ENCODE measurements around the gene INSYN2B. TPM values are rescaled to one million over a fixed set of nuclear protein-coding genes. Genes with fewer than 3 reads are reported as not detected.

INSYN2B gene
- total RNA-seq, 1 donor from 2014 or later, result 0.25 TPM

DNA sequence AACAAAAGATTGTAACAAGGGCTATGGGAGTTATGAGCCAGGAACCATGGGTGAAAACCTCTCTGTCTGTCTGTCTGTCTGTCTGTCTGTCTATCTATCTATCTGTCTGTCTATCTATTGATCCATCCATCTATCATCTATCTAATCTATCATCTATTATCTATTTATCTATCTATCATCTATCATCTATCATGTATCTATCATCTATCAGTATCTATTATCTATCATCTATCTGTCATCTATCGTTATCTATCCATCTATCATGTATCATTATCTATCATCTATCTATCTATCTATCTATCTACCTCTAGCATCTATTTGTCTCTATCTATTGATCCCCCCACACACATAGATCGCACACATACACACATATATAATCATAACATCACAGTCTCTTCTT is 112.9 kb downstream of the INSYN2B start:
- H3K27ac ChIP-seq, result no peak overlapping the region
- H3K36me3 ChIP-seq, result no peaks in the 10 kb centered on the region
- no peak for DNase-seq (ENCODE audit: extremely low spot score in 2 of 2)
- intact Hi-C loops (cut with DNase I), result no loop called here
- H3K27me3 ChIP-seq, result no peaks in the 10 kb centered on the region
- TF ChIP-seq, protein P1, sequence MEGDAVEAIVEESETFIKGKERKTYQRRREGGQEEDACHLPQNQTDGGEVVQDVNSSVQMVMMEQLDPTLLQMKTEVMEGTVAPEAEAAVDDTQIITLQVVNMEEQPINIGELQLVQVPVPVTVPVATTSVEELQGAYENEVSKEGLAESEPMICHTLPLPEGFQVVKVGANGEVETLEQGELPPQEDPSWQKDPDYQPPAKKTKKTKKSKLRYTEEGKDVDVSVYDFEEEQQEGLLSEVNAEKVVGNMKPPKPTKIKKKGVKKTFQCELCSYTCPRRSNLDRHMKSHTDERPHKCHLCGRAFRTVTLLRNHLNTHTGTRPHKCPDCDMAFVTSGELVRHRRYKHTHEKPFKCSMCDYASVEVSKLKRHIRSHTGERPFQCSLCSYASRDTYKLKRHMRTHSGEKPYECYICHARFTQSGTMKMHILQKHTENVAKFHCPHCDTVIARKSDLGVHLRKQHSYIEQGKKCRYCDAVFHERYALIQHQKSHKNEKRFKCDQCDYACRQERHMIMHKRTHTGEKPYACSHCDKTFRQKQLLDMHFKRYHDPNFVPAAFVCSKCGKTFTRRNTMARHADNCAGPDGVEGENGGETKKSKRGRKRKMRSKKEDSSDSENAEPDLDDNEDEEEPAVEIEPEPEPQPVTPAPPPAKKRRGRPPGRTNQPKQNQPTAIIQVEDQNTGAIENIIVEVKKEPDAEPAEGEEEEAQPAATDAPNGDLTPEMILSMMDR (IDR thresholded peaks at IDR 0.05), result no peak
- TF ChIP-seq POLR2AphosphoS5 (IDR thresholded peaks at IDR 0.05; ENCODE audit: insufficient read depth in 1 of 2, low read depth in 1 of 2) (no peak), POLR2A (IDR thresholded peaks at IDR 0.05) (no peak)
- no peaks in the 10 kb centered on the region for H3K9me3 ChIP-seq
- H3K4me3 ChIP-seq, result no peak overlapping the region
- H3K4me1 ChIP-seq, result no peaks in the 10 kb centered on the region

DNA sequence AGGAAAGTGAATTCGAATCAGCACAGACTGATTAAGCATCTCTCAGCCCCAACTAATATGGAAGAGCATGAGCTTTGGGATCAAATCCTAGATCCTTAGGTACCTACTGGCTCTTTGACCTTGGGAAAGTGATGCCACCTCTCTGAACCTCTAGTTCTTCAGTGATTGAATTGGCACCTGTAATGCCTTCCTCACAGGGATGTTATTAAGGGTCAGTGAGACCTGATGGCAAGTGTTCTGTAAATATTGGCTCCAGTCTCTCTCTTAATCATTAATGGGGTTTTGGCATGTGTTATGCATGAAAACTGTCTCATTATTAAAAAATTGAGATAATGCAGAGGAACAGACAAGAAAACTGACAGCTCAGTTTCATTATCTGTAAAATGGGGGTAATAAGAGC is 115.8 kb downstream of the INSYN2B start:
- intact Hi-C loops (cut with DNase I), result no loop called here
- DNase-seq (ENCODE audit: extremely low spot score in 2 of 2), result no peak
- no peaks in the 10 kb centered on the region for H3K27me3 ChIP-seq
- no peak overlapping the region for H3K4me3 ChIP-seq
- H3K27ac ChIP-seq, result no peak overlapping the region
- no peaks in the 10 kb centered on the region for H3K4me1 ChIP-seq
- no peaks in the 10 kb centered on the region for H3K36me3 ChIP-seq
- H3K9me3 ChIP-seq, result no peaks in the 10 kb centered on the region
- TF ChIP-seq POLR2AphosphoS5 (IDR thresholded peaks at IDR 0.05; ENCODE audit: insufficient read depth in 1 of 2, low read depth in 1 of 2) (no peak), POLR2A (IDR thresholded peaks at IDR 0.05) (no peak)
- TF ChIP-seq, protein P1 (IDR thresholded peaks at IDR 0.05), result no peak

DNA sequence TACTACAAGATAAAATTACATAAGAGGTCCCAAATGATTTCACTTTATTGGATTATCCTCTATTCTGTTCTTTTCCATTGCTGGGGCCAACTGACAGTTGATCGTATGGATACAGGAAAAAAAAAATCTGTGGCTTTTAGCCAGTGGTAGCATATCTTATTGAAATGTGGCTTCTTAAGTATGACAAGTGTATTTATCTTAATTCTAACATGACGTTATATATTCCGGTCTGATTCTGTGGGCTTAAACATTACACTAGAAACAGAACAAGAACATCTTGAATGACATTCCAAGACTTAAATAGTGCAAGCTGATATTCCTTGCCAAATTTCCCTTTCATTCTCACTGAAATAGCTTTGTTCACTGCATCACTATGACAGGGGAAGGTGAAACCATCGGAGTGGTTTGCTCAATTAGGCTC is 117.9 kb downstream of the INSYN2B start:
- DNase-seq (ENCODE audit: extremely low spot score in 2 of 2), result no peak
- no peak overlapping the region for H3K27ac ChIP-seq
- H3K36me3 ChIP-seq, result no peaks in the 10 kb centered on the region
- H3K4me3 ChIP-seq, result no peak overlapping the region
- TF ChIP-seq POLR2AphosphoS5 (IDR thresholded peaks at IDR 0.05; ENCODE audit: insufficient read depth in 1 of 2, low read depth in 1 of 2) (no peak), POLR2A (IDR thresholded peaks at IDR 0.05) (no peak)
- TF ChIP-seq, protein P1 (IDR thresholded peaks at IDR 0.05), result no peak
- H3K4me1 ChIP-seq, result no peaks in the 10 kb centered on the region
- H3K27me3 ChIP-seq, result no peaks in the 10 kb centered on the region
- no peaks in the 10 kb centered on the region for H3K9me3 ChIP-seq
- intact Hi-C loops (cut with DNase I), result no loop called here

DNA sequence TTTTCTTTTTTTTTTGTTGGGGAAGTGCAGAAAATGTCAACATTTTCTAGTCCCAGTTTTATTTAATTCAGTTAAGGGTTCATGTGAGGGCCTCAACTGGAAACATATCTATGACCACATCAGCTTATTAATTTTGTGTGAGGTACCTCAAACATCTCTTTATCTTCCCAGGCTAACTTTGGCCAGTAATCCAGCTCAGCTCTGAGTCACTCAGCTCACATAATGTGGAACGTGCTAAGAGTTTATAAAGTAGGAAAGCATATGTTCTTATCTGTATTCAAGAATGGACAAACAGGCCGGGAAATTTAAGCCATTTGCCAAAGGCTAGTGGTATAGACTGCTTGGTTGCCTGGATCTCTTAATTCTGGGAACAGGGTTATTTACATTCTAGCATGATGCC is 118.4 kb downstream of the INSYN2B start:
- Histone ChIP-seq H3K4me3 (no peak overlapping the region), H3K27ac (no peak overlapping the region), H3K36me3 (no peaks in the 10 kb centered on the region), H3K9me3 (no peaks in the 10 kb centered on the region), H3K27me3 (no peaks in the 10 kb centered on the region), H3K4me1 (no peaks in the 10 kb centered on the region)
- DNase-seq (ENCODE audit: extremely low spot score in 2 of 2), result no peak
- no peak for TF ChIP-seq POLR2AphosphoS5 (IDR thresholded peaks at IDR 0.05; ENCODE audit: insufficient read depth in 1 of 2, low read depth in 1 of 2)
- TF ChIP-seq POLR2A (IDR thresholded peaks at IDR 0.05), result no peak
- TF ChIP-seq, protein P1 (IDR thresholded peaks at IDR 0.05), result no peak
- intact Hi-C loops (cut with DNase I), result no loop called here

DNA sequence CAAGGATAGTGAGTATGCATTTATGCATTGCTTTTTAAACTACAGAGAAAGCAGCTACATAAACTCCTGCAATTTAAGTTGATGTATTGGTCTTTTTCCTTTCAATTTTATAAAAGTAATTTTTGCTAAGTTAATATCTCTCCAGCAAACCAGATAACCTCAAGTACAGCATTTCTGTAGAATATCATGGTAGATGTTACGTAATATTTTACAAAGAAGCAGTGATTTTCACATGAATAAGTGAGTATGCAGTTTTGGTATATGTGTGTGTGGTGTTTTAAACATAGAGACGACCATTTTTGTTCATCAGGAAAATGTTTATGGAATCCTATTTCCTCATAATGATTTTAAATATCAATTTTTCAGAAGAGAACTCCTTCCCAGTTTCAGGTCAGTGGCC is 118.9 kb downstream of the INSYN2B start:
- no peak overlapping the region for H3K27ac ChIP-seq
- DNase-seq (ENCODE audit: extremely low spot score in 2 of 2), result no peak
- no peaks in the 10 kb centered on the region for H3K4me1 ChIP-seq
- intact Hi-C loops (cut with DNase I), result no loop called here
- H3K27me3 ChIP-seq, result no peaks in the 10 kb centered on the region
- H3K4me3 ChIP-seq, result no peak overlapping the region
- H3K9me3 ChIP-seq, result no peaks in the 10 kb centered on the region
- TF ChIP-seq, protein P1 (IDR thresholded peaks at IDR 0.05), result no peak
- TF ChIP-seq POLR2AphosphoS5 (IDR thresholded peaks at IDR 0.05; ENCODE audit: insufficient read depth in 1 of 2, low read depth in 1 of 2), result no peak
- TF ChIP-seq POLR2A (IDR thresholded peaks at IDR 0.05), result no peak
- no peaks in the 10 kb centered on the region for H3K36me3 ChIP-seq
